Esophagus muscularis mucosa (tissue), 4 donors: ENCODE data around the gene LHX4.

Source experiments
- CTCF ChIP-seq, 3 experiments: fragments of 200-600 bp in 2 of 3; fragments of 450-650 bp in 1 of 3; sonication (generic) in 2 of 3; IDR thresholded peaks; one replicate each; pipeline ENCODE4 v1.5.1; 2017 to 2019; ENCODE audit warnings: antibody characterized with exemption in 3 of 3, mild to moderate bottlenecking in 2 of 3, moderate library complexity in 1 of 3
- EP300 ChIP-seq: sonication (generic); formaldehyde crosslinking; IDR thresholded peaks from one replicate; pipeline ENCODE4 v1.6.1; 2017; ENCODE audit warnings: antibody characterized with exemption
- POLR2A ChIP-seq: fragments of 450-650 bp; IDR thresholded peaks from one replicate; pipeline ENCODE4 v1.6.1; 2017; ENCODE audit warnings: antibody characterized with exemption, moderate library complexity, mild to moderate bottlenecking, low read depth
- POLR2AphosphoS5 ChIP-seq, 2 donors: sonication (generic); formaldehyde crosslinking; IDR thresholded peaks; one replicate each; pipeline ENCODE4 v1.6.1; 2017; ENCODE audit warnings: antibody characterized with exemption in 2 of 2

GRCh38 chr1:180264595-180264994, 34.5 kb downstream of the LHX4 start:
- TF ChIP-seq EP300 (no peak), CTCF (IDR thresholded peaks at IDR 0.05) (no peak), POLR2A (no peak), POLR2AphosphoS5 (IDR thresholded peaks at IDR 0.05) (no peak)
